ENCODE data around the gene TMEM256. TPM values are rescaled to one million over a fixed set of nuclear protein-coding genes. Genes with fewer than 3 reads are reported as not detected.

Gene TMEM256
- total and polyA plus RNA-seq, 9 of the 15 experiments (the other 6 are each of a cell fraction or from before 2014, with no cell fraction given): 43.4 to 177 (median 68.5) TPM

- TF ChIP-seq ZNF699 (CRISPR knock-in tag; IDR thresholded peaks at IDR 0.05; ENCODE audit: insufficient replicate concordance): no peak
Observed at GRCh38 chr17:7403727-7403976, 245 bp downstream of the TMEM256 start (continued).

- no peaks in the 10 kb centered on the region for H3K9me1 ChIP-seq (ENCODE audit: control insufficient read depth, insufficient read depth, low read length)
- CTCF ChIA-PET (ENCODE audit: low intra/inter-chr PET ratio): no interaction called here
- FAIRE-seq (no peak), DNase-seq (ENCODE audit: extremely low read depth in 1 of 4, low spot score in 3 of 4) (peak in 3 of 4 experiments; percentile 51 to 57 (median 55)), ATAC-seq (peak; percentile 4; the same call in 2 of the 3 replicates)
- no peaks in the 10 kb centered on the region for H3K9me3 ChIP-seq (replicated peaks; ENCODE audit: control insufficient read depth, insufficient read depth, low read depth, low read length)
- peak overlapping the region; percentile 90 for H2AFZ ChIP-seq (ENCODE audit: low read depth, low read length)
- intact Hi-C loops (cut with micrococcal nuclease): loop anchor here (5.0 kb wide), 2 partner anchors 34 to 79 kb away; partner anchors contain the start of genes FGF11, POLR2A, SLC35G6 and TMEM102
- 0 out of 2 replicates have a peak, but pooled peaks have one; percentile 20 for TF ChIP-seq ARID4B (CRISPR knock-in tag; IDR thresholded peaks at IDR 0.05)
- TF ChIP-seq GABPA (tag; conservative IDR thresholded peaks at IDR 0.05; ENCODE audit: low read depth): no peak
- no peak for TF ChIP-seq ZBTB7A (IDR thresholded peaks at IDR 0.05; ENCODE audit: borderline replicate concordance, control insufficient read depth, low read depth, low read length)
- 17% methylated on average over 12 of the region's 16 CpGs for WGBS (ENCODE audit: insufficient coverage, low coverage, missing lambda C conversion rate)
- peak overlapping the region; percentile 68 for H3K4me3 ChIP-seq
- peak overlapping the region; percentile 79 for H3K4me2 ChIP-seq (ENCODE audit: insufficient read depth, low read length)
- no peaks in the 10 kb centered on the region for H4K20me1 ChIP-seq (replicated peaks; ENCODE audit: control insufficient read depth, insufficient read depth, low read length)
- peaks cover 11 to 25% of the 10 kb centered on the region in 2 experiments; a peak in 3 of 5 replicates for H3K4me1 ChIP-seq (replicated peaks in 1 of 2; ENCODE audit: control insufficient read depth in 2 of 2, insufficient read depth in 2 of 2, low read length in 2 of 2)
- BruUV-seq (replicated peaks): TSS peak; percentile 86
- peak overlapping the region; percentile 75 to 85 for H3K9ac ChIP-seq (ENCODE audit: insufficient read depth in 1 of 2, low read depth in 2 of 2, low read length in 2 of 2)
- in situ Hi-C loops (cut with MboI): no loop called here
- peaks cover 8% of the 10 kb centered on the region; the same call in 2 of the 3 replicates for H3K79me2 ChIP-seq (ENCODE audit: control insufficient read depth, insufficient read depth, low read length)
- POLR2A ChIA-PET: interaction anchor here (0.6 to 1.8 kb wide), 9 partner anchors 17 to 194 kb away, joined by 3 to 23 read pairs (median 3); partner anchors contain the start of genes POLR2A, TNK1 and ZBTB4
- peaks cover 3% of the 10 kb centered on the region; the same call in 1 of the 3 replicates for H3K36me3 ChIP-seq (ENCODE audit: control insufficient read depth, insufficient read depth, low read length)
- no peaks in the 10 kb centered on the region for H3K27me3 ChIP-seq (ENCODE audit: control insufficient read depth in 2 of 2, insufficient read depth in 2 of 2, low read length in 2 of 2)
- peak overlapping the region; percentile 69 for H3K27ac ChIP-seq (ENCODE audit: extremely low read depth, low read depth, low read length)
Observed at GRCh38 chr17:7403043-7403726, 712 bp downstream of the TMEM256 start.
